HEK293T (cell line): ENCODE measurements around the gene UGT2B7.

ENCODE experiments used
- CTCF ChIA-PET: fragments of 350-600 bp; formaldehyde crosslinking; extraction: SDS; loops from one replicate; lab custom pipeline; 2021; ENCODE audit warnings: antibody characterized with exemption, inconsistent platforms; lab: Yijun Ruan, JAX
- POLR2A ChIA-PET: fragments of 350-600 bp; formaldehyde crosslinking; extraction: SDS; loops from one replicate; lab custom pipeline; 2020; ENCODE audit warnings: antibody characterized with exemption, inconsistent platforms; lab: Yijun Ruan, JAX
- DNase-seq: peaks from one replicate; pipeline ENCODE4 v3.0.0; 2012; ENCODE audit warnings: mixed read lengths; ENCODE audit errors: extremely low spot score
- ARNT ChIP-seq: fragments of 450-650 bp; IDR thresholded peaks from 2 replicates; pipeline ENCODE4 v1.6.1; 2017; ENCODE audit warnings: mild to moderate bottlenecking
- BHLHE40 ChIP-seq: fragments of 450-650 bp; IDR thresholded peaks from 2 replicates; pipeline ENCODE4 v1.6.1; 2016; ENCODE audit warnings: mild to moderate bottlenecking, moderate library complexity, borderline replicate concordance
- CTBP1 ChIP-seq: fragments of 450-650 bp; IDR thresholded peaks from 2 replicates; pipeline ENCODE4 v1.6.1; 2016; ENCODE audit warnings: borderline replicate concordance
- ELF4 ChIP-seq: fragments of 450-650 bp; IDR thresholded peaks from 2 replicates; pipeline ENCODE4 v1.6.1; 2017; ENCODE audit warnings: antibody characterized with exemption
- FOXA1 ChIP-seq: fragments of 450-650 bp; IDR thresholded peaks from 2 replicates; pipeline ENCODE4 v1.6.1; 2016; ENCODE audit warnings: mild to moderate bottlenecking
- FOXK2 ChIP-seq: fragments of 450-650 bp; IDR thresholded peaks from 2 replicates; pipeline ENCODE4 v1.6.1; 2016; ENCODE audit warnings: mild to moderate bottlenecking
- FOXM1 ChIP-seq: fragments of 450-650 bp; IDR thresholded peaks from 2 replicates; pipeline ENCODE4 v1.6.1; 2017; ENCODE audit warnings: mild to moderate bottlenecking, borderline replicate concordance
- HDGF ChIP-seq: fragments of 450-650 bp; IDR thresholded peaks from 2 replicates; pipeline ENCODE4 v1.6.1; 2017; ENCODE audit warnings: antibody characterized with exemption, borderline replicate concordance
- L3MBTL2 ChIP-seq: fragments of 450-650 bp; conservative IDR thresholded peaks from 2 replicates; pipeline ENCODE4 v1.6.1; 2016; ENCODE audit warnings: mild to moderate bottlenecking
- LEF1 ChIP-seq: fragments of 450-650 bp; IDR thresholded peaks from 2 replicates; pipeline ENCODE4 v1.6.1; 2017; ENCODE audit warnings: mild to moderate bottlenecking, borderline replicate concordance
- NFRKB ChIP-seq: fragments of 450-650 bp; IDR thresholded peaks from 2 replicates; pipeline ENCODE4 v1.6.1; 2016; ENCODE audit warnings: mild to moderate bottlenecking, moderate library complexity
- SP1 ChIP-seq: fragments of 450-650 bp; IDR thresholded peaks from 2 replicates; pipeline ENCODE4 v1.6.1; 2017
- SUZ12 ChIP-seq: fragments of 450-650 bp; IDR thresholded peaks from 2 replicates; pipeline ENCODE4 v1.6.1; 2016; ENCODE audit warnings: mild to moderate bottlenecking
- TARDBP ChIP-seq: fragments of 450-650 bp; IDR thresholded peaks from 2 replicates; pipeline ENCODE4 v1.6.1; 2016
- ZNF384 ChIP-seq: fragments of 450-650 bp; IDR thresholded peaks from 2 replicates; pipeline ENCODE4 v1.6.1; 2016
- TF ChIP-seq, protein P1 (sequence below): fragments of 450-650 bp; IDR thresholded peaks from 2 replicates; pipeline ENCODE4 v1.6.1; 2016

The UGT2B7 gene

DNA sequence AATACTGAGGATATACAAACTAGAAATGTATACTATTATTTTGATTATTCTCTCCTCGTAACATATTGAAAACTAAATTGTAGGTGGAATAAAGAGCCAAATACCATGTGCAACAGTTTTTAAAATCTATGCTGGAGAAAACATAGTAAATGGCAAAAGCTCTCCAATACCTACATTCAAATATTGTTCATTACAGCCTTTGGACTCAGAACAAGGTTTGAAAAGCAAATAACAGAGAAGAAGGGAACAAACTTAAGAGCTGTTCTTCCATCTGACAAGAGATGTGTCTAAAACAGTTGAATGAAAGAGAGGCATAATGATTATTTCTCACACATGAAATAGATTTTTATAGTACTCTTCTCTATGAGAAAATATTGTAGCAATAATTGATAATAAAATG, 25.0 kb upstream of the UGT2B7 start:
- DNase-seq, result no peak
- TF ChIP-seq ZNF384, result no peak
- TF ChIP-seq TARDBP, result no peak
- TF ChIP-seq NFRKB, result no peak
- TF ChIP-seq SUZ12, result no peak
- no peak for TF ChIP-seq HDGF
- no peak for TF ChIP-seq FOXA1
- no peak for TF ChIP-seq SP1
- no peak for TF ChIP-seq ARNT
- TF ChIP-seq BHLHE40, result no peak
- TF ChIP-seq, protein P1, sequence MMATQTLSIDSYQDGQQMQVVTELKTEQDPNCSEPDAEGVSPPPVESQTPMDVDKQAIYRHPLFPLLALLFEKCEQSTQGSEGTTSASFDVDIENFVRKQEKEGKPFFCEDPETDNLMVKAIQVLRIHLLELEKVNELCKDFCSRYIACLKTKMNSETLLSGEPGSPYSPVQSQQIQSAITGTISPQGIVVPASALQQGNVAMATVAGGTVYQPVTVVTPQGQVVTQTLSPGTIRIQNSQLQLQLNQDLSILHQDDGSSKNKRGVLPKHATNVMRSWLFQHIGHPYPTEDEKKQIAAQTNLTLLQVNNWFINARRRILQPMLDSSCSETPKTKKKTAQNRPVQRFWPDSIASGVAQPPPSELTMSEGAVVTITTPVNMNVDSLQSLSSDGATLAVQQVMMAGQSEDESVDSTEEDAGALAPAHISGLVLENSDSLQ, result no peak
- no peak for TF ChIP-seq FOXK2
- TF ChIP-seq LEF1, result no peak
- TF ChIP-seq L3MBTL2, result no peak
- POLR2A ChIA-PET, result no interaction called here
- CTCF ChIA-PET, result no interaction called here

DNA sequence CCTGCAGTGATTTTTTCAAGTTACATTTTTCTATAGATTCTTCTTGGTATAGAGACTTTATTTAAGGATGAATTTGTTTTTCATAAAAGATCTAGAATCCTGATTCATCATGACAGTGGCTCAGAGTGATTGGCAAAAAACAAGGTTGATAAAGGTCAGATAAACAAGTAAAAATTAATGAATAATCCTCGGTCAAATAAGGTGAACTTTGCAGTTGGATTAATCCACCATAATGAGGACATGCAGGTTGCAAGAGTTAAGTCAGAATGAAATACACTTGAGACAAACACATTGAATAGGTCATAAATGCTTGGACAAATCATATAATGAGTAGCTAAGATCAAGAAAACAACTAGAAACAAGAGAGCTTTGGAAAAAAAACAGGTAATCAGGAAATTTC, 22.9 kb upstream of the UGT2B7 start:
- POLR2A ChIA-PET, result no interaction called here

GRCh38 chr4:69075061-69075792, 21.0 kb upstream of the UGT2B7 start:
- no peak for DNase-seq

More for the DNA sequence above, 22.9 kb upstream of the UGT2B7 start:
- no peak for TF ChIP-seq SUZ12
- TF ChIP-seq BHLHE40, result no peak
- no peak for TF ChIP-seq LEF1
- no peak for TF ChIP-seq SP1
- TF ChIP-seq ELF4, result no peak
- TF ChIP-seq NFRKB, result no peak
- no peak for TF ChIP-seq CTBP1
- TF ChIP-seq ARNT, result no peak
- TF ChIP-seq TARDBP, result no peak
- no peak for TF ChIP-seq FOXA1
- TF ChIP-seq HDGF, result no peak
- TF ChIP-seq FOXM1, result no peak
- TF ChIP-seq ZNF384, result no peak
- no peak for TF ChIP-seq FOXK2
- no peak for TF ChIP-seq L3MBTL2
- TF ChIP-seq, protein P1, result no peak
- no peak for DNase-seq
- CTCF ChIA-PET, result no interaction called here

GRCh38 chr4:69078852-69079251, 17.4 kb upstream of the UGT2B7 start:
- TF ChIP-seq ZNF384 (no peak), TARDBP (no peak), FOXK2 (no peak), NFRKB (no peak), SUZ12 (no peak)
- TF ChIP-seq, protein P1, result no peak
- ChIA-PET POLR2A (no interaction called here), CTCF (no interaction called here)
- DNase-seq, result no peak

More at GRCh38 chr4:69075061-69075792, 21.0 kb upstream of the UGT2B7 start:
- POLR2A ChIA-PET, result no interaction called here
- no peak for TF ChIP-seq ARNT
- TF ChIP-seq, protein P1, result no peak
- CTCF ChIA-PET, result no interaction called here

DNA sequence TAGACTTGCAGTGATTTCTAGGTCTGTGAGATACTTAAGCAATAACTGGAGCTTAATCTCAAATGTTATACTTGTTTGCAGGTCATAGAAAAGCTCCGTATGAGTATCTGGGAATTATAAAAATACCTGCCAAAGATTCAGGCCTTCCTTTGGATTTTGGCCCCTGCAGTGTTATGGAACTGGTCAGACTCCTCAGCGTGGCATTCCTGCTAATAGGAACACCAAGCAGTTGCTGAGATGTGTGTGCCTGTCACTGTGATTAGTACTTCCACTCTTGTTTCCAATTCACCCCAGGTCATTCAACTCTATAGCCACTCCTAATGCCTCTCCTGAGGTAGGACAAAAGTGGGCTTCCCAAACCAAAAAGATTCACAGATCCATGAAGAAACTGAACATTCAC, 7.8 kb upstream of the UGT2B7 start:
- POLR2A ChIA-PET, result no interaction called here
- TF ChIP-seq FOXM1 (no peak), SUZ12 (no peak), HDGF (no peak), ZNF384 (no peak), ARNT (no peak), ELF4 (no peak), FOXK2 (no peak), L3MBTL2 (no peak)

DNA sequence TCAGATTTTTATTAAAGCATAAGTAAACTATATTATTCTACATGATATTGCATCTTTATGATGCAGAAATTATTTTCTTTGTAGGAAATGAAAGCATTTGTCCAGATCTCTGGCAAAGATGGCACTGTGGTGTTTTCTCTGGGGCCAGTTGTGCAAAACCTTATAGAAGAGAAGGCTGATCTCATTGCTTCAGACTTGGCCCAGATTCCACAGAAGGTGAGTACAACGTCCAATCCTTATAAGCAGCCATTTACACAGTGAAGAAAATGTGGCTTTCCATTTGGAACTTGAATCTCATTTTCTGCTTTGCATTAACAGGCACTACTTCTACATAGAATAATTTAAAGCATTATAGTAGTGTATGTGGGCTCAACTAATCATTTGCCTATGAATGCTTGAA, 6.9 kb upstream of the UGT2B7 start:
- no peak for DNase-seq
- ChIA-PET POLR2A (no interaction called here), CTCF (no interaction called here)
- TF ChIP-seq NFRKB, result no peak
- TF ChIP-seq FOXM1, result no peak
- no peak for TF ChIP-seq CTBP1
- no peak for TF ChIP-seq FOXK2
- TF ChIP-seq FOXA1, result no peak
- TF ChIP-seq SP1, result no peak
- no peak for TF ChIP-seq HDGF
- TF ChIP-seq ELF4, result no peak
- TF ChIP-seq LEF1, result no peak
- TF ChIP-seq ARNT, result no peak
- TF ChIP-seq TARDBP, result no peak
- TF ChIP-seq BHLHE40, result no peak
- TF ChIP-seq, protein P1, result no peak
- no peak for TF ChIP-seq ZNF384
- TF ChIP-seq L3MBTL2, result no peak
- no peak for TF ChIP-seq SUZ12

More for the DNA sequence above, 7.8 kb upstream of the UGT2B7 start:
- DNase-seq, result no peak
- CTCF ChIA-PET, result no interaction called here
